Activated B cell treated with CpG ODN at 0.5 μM for 24 hours (primary cell): ENCODE data around the gene SELENOF. TPM values are rescaled to one million over a fixed set of nuclear protein-coding genes. Genes with fewer than 3 reads are reported as not detected.

Source experiments
- ATAC-seq: fragments of 200-7000 bp; cut with Tn5 transposase; one replicate; pipeline ENCODE4 v1.10.0; 2021; ENCODE audit warnings: low read depth, mild to moderate bottlenecking, moderate library complexity
- CTCF ChIA-PET: fragments of 350-600 bp; sonication (Branson Sonifier 250); formaldehyde crosslinking; loops from one replicate; lab custom pipeline; 2021; ENCODE audit warnings: antibody characterized with exemption; lab: Charles Lee
- POLR2A ChIA-PET: fragments of 350-600 bp; sonication (Branson Sonifier 250); formaldehyde crosslinking; loops from one replicate; lab custom pipeline; 2021; ENCODE audit warnings: antibody characterized with exemption; lab: Charles Lee
- DNase-seq: peaks from one replicate; pipeline ENCODE4 v3.0.0; 2022
- H3K27ac Mint-ChIP-seq: one replicate; pipeline ENCODE4 v1.8.0; 2020; ENCODE audit warnings: mixed read lengths
- H3K27me3 Mint-ChIP-seq: one replicate; pipeline ENCODE4 v1.8.0; 2021; ENCODE audit warnings: mixed read lengths
- H3K36me3 Mint-ChIP-seq: one replicate; pipeline ENCODE4 v1.8.0; 2021; ENCODE audit warnings: low read depth, mixed read lengths
- H3K4me1 Mint-ChIP-seq: one replicate; pipeline ENCODE4 v1.8.0; 2021; ENCODE audit warnings: mixed read lengths
- H3K4me3 Mint-ChIP-seq: one replicate; pipeline ENCODE4 v1.8.0; 2020; ENCODE audit warnings: mild to moderate bottlenecking, mixed read lengths
- H3K9me3 Mint-ChIP-seq: one replicate; pipeline ENCODE4 v1.8.0; 2020; ENCODE audit warnings: mixed read lengths
- intact Hi-C: fragments of 100-400 bp; cut with micrococcal nuclease; formaldehyde crosslinking; loops from one replicate; pipeline ENCODE4 v1.15.1; 2024
- total RNA-seq: library from RNA; stranded (reverse); gene quantifications from 2 replicates; pipeline ENCODE4 v1.2.3, GENCODE V29; 2022
- TF ChIP-seq, protein P1 (sequence below): fragments of 200-600 bp; IDR thresholded peaks from one replicate; pipeline ENCODE4 v1.8.0; 2022; ENCODE audit warnings: antibody characterized with exemption, mild to moderate bottlenecking

Gene SELENOF
- total RNA-seq = 172 TPM in 2 replicates

DNA sequence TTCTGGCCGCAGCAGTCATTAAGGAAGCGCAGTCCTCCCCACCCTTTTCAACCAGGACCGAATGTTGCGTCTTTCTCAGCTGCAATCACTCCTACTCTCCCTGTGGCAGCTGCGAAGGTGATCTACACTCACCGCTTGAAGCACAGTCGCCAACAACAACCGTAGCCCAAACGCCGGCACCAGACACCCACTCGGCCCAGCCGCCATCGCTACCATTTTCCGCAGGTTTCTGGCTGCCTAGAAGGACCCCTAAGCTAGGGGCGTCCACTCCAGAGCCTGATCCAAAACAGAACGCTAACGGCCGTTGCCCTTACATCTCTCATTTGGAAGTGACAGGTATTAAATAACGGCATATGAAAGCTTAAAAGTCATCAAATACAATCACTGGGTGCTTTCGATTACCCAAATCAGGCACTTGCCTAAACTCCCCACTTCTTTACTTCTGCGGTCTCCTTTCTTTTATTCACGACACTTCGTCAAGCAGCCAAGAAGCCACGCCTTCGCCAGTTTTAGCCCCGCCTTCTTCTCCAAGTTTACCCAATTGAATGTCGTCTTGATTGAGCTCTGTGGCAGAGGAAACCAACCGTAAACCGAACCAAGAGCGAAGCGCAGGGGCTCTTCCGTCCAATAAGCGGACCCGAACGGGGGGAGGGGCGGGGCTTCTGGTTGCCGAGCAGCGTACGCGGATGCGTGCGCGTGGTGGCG, at the start of gene SELENOF:
SELENOF (minus strand) TSS at position 231 of the 705 bp plus-strand sequence; CDS start at position 216, 15 bp downstream.
- ChIA-PET CTCF (interaction anchor here (1.0 to 3.1 kb wide), 3 partner anchors 51 to 170 kb away, joined by 4 to 20 read pairs (median 10); no protein-coding TSS in a partner anchor), POLR2A (interaction anchor here (0.6 to 3.8 kb wide), 33 partner anchors 10 to 1770 kb away, joined by 3 to 49 read pairs (median 6); partner anchors contain the start of genes LMO4, ODF2L, PKN2 and SH3GLB1)
- peak; percentile 92 for DNase-seq
- TF ChIP-seq, protein P1, sequence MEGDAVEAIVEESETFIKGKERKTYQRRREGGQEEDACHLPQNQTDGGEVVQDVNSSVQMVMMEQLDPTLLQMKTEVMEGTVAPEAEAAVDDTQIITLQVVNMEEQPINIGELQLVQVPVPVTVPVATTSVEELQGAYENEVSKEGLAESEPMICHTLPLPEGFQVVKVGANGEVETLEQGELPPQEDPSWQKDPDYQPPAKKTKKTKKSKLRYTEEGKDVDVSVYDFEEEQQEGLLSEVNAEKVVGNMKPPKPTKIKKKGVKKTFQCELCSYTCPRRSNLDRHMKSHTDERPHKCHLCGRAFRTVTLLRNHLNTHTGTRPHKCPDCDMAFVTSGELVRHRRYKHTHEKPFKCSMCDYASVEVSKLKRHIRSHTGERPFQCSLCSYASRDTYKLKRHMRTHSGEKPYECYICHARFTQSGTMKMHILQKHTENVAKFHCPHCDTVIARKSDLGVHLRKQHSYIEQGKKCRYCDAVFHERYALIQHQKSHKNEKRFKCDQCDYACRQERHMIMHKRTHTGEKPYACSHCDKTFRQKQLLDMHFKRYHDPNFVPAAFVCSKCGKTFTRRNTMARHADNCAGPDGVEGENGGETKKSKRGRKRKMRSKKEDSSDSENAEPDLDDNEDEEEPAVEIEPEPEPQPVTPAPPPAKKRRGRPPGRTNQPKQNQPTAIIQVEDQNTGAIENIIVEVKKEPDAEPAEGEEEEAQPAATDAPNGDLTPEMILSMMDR = no peak
- H3K4me1 Mint-ChIP-seq = peaks cover 44% of the 10 kb centered on the region
- intact Hi-C loops = loop anchor here (1.0 to 2.0 kb wide), 12 partner anchors 21 to 1977 kb away; partner anchors contain the start of genes GTF2B, LMO4, ODF2L and PKN2
- no peak within 1 kb of the TSS for H3K4me3 Mint-ChIP-seq
- H3K27me3 Mint-ChIP-seq = no peaks in the 10 kb centered on the region
- peak; percentile 89 for ATAC-seq
- no peaks in the 10 kb centered on the region for H3K9me3 Mint-ChIP-seq
- peaks cover 35% of the 10 kb centered on the region for H3K36me3 Mint-ChIP-seq
- no peak within 1 kb of the TSS for H3K27ac Mint-ChIP-seq

DNA sequence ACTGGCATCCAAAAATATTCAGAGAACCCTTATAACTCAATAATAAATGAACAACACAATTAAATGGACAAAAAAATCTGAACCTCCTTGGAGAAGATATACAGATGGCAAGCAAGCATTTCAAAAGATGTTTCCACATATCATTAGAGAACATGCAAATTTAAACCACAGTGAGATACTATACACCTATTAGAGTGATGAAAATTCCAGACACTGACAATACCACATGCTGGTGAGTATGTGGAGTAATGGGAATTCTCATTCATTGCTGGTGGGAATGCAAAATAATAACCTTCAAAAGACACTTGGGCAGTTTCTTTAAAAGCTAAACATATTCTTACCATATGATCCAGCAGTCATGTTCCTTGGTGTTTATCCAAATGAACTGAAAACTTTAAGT, 46.6 kb upstream of the SELENOF start:
- ATAC-seq (no peak), DNase-seq (no peak)
- ChIA-PET POLR2A (no interaction called here), CTCF (interaction anchor here (1.1 kb wide), 1 partner anchor 127 kb away, joined by 3 read pairs; no protein-coding TSS in a partner anchor)
- Mint-ChIP-seq H3K27me3 (no peaks in the 10 kb centered on the region), H3K4me1 (peaks cover 9% of the 10 kb centered on the region), H3K36me3 (no peaks in the 10 kb centered on the region), H3K9me3 (no peaks in the 10 kb centered on the region), H3K27ac (no peak overlapping the region), H3K4me3 (no peak overlapping the region)
- TF ChIP-seq, protein P1 = no peak
- intact Hi-C loops = no loop called here

GRCh38 chr1:86957221-86957620, 43.3 kb upstream of the SELENOF start:
- Mint-ChIP-seq H3K9me3 (no peaks in the 10 kb centered on the region), H3K4me1 (peaks cover 20% of the 10 kb centered on the region), H3K36me3 (no peaks in the 10 kb centered on the region), H3K27ac (no peak overlapping the region), H3K4me3 (no peak overlapping the region), H3K27me3 (no peaks in the 10 kb centered on the region)
- intact Hi-C loops = no loop called here
- ATAC-seq = no peak
- POLR2A ChIA-PET = interaction anchor here (0.7 kb wide), 1 partner anchor 14 kb away, joined by 5 read pairs; no protein-coding TSS in a partner anchor
- DNase-seq = no peak
- CTCF ChIA-PET = interaction anchor here (0.6 kb wide), 1 partner anchor 129 kb away, joined by 4 read pairs; no protein-coding TSS in a partner anchor
- TF ChIP-seq, protein P1 = no peak

- ChIA-PET POLR2A (interaction anchor here (1.4 kb wide), 1 partner anchor 42 kb away, joined by 3 read pairs; the partner anchor contains the start of genes HS2ST1 and SELENOF), CTCF (interaction anchor here (1.8 to 1.9 kb wide), 2 partner anchors 9 to 122 kb away, joined by 4 read pairs; no protein-coding TSS in a partner anchor)
- H3K36me3 Mint-ChIP-seq = no peaks in the 10 kb centered on the region
- peaks cover 22% of the 10 kb centered on the region for H3K4me1 Mint-ChIP-seq
- ATAC-seq (no peak), DNase-seq (no peak)
- H3K4me3 Mint-ChIP-seq = no peak overlapping the region
- TF ChIP-seq, protein P1 = no peak
- H3K27ac Mint-ChIP-seq = no peak overlapping the region
- H3K27me3 Mint-ChIP-seq = no peaks in the 10 kb centered on the region
- intact Hi-C loops = no loop called here
- no peaks in the 10 kb centered on the region for H3K9me3 Mint-ChIP-seq
These were observed 42.3 kb upstream of the SELENOF start for GRCh38 chr1:86956221-86956620.

- intact Hi-C loops = no loop called here
- DNase-seq = no peak
- CTCF ChIA-PET = interaction anchor here (1.8 to 1.9 kb wide), 2 partner anchors 9 to 121 kb away, joined by 4 read pairs; no protein-coding TSS in a partner anchor
These were observed 41.8 kb upstream of the SELENOF start for GRCh38 chr1:86955678-86956077.

More at GRCh38 chr1:86955678-86956077, 41.8 kb upstream of the SELENOF start:
- TF ChIP-seq, protein P1 = no peak
- Mint-ChIP-seq H3K27ac (no peak overlapping the region), H3K4me1 (peaks cover 22% of the 10 kb centered on the region), H3K4me3 (no peak overlapping the region), H3K36me3 (no peaks in the 10 kb centered on the region), H3K9me3 (no peaks in the 10 kb centered on the region), H3K27me3 (no peaks in the 10 kb centered on the region)
- POLR2A ChIA-PET = interaction anchor here (0.7 to 1.4 kb wide), 2 partner anchors 18 to 42 kb away, joined by 3 read pairs; partner anchors contain the start of genes HS2ST1 and SELENOF
- no peak for ATAC-seq
